ENCODE results near the gene PODXL.
"Not testable (repeated sequence)": the region's sequence is repeated elsewhere in the genome, so short reads cannot be mapped to it uniquely, and the experiment has no call there.

Gene PODXL

GRCh38 chr7:131489196-131489595 is 67.2 kb downstream of the PODXL start:
- DNase-seq: no peak

DNA sequence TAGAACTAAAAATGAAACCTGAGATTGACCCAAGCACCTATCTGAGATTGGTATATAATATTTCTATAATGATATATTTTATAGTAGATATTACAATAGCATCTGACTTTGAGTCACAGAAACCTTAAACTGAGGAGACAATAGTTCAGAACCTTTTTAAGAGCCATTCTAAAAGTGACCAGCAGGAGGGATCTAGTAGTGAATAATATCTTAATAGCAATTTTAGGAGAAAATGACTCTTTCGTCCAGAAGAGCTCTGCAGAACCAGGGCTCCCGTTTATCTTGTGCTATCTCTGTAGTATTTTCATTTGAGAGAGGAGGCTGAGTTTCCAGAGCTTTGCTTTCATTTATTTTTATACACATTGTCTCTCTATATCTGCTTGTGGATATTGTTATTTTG is 68.1 kb downstream of the PODXL start:
- DNase-seq: no peak

GRCh38 chr7:131487217-131487616 is 69.2 kb downstream of the PODXL start:
- DNase-seq: no peak

DNA sequence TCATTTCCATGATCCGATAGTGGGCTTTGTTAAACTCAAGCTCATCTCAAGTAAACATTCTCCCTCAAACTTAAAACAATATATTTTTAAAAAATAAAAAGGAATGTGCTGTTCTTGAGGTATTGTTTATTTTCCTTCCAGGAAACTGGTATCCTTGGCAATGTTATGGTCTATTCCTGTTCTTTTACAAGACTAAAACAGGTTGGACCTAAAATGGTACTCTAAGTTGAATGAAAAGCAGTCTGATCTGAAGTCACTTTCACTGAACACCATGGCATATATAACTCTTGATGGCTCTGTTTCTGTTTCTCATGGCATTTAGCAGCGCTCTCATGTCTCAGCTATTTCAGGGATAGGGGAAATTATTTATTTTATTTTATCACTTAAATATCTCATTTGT is 70.1 kb downstream of the PODXL start:
- DNase-seq: no peak

DNA sequence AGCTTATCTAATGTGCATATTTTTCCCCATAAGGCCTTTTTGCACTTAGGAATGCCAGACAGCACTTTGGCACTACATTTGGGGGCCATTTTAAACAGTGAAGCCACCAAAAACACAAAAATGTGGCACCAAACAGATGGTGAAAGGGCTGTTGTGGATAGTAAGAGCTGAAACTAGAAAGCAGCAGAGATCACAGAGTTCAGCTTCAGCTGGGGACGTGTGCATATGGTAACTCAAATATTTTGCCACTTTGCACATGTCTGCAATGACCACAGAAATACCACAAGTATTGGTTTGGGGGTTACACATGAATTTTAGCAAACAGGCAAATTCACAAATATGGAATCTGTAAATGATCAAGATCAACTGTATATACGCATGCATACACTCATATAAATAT is 72.8 kb downstream of the PODXL start:
- DNase-seq: no peak

- no peak for DNase-seq
Measured at GRCh38 chr7:131482800-131483199, 73.6 kb downstream of the PODXL start.

- no peak for DNase-seq
Measured at GRCh38 chr7:131480384-131481315, 75.8 kb downstream of the PODXL start.

- DNase-seq: no peak
Measured at GRCh38 chr7:131476740-131477139, 79.7 kb downstream of the PODXL start.

- DNase-seq: no peak
Measured at GRCh38 chr7:131471250-131472004, 85.0 kb downstream of the PODXL start.

DNA sequence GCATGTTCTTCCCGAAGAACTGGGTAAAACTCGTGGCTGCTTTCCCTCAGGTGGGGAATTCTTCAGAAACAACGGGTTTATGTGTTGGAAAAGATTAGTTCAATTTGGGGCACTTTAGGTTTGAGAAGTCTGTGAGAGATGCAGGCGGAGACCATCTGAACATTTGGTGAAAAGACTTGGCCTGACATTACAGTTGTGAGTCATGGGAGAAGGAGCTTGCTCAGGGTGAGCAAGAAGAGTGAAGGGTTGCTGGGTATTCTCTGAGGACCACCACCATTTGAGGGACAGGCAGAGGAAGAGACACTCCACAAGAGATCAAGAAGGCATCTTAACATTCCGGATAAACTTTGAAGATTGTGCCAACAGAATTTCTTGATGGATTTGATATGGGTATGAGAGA is 88.6 kb downstream of the PODXL start:
- no peak for DNase-seq

- no peak for DNase-seq
Measured at GRCh38 chr7:131466735-131467365, 89.6 kb downstream of the PODXL start.

GRCh38 chr7:131462715-131463114 is 93.7 kb downstream of the PODXL start:
- DNase-seq: not testable (repeated sequence)

GRCh38 chr7:131462059-131462458 is 94.4 kb downstream of the PODXL start:
- no peak for DNase-seq

DNA sequence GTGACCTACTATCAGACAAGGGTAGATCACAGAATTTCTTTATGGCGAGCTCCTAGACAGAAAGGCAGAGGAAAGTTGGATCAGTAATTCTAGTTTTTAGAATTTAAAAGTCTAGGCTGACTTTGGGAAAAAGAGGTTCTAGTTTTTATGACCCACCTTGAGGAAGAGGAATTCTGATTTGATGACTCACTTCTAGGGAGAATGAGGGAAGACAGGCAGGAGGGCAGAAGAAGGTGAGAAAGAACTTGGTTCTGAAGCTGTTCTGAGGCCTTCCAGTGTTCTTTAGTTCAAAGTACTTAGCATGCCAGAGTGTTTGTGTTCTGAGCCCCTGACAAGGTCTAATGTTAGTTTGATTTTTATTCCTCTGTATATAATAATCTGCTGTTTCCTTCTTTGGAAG is 97.2 kb downstream of the PODXL start:
- no peak for DNase-seq

- DNase-seq: no peak
Measured at GRCh38 chr7:131456338-131456737, 100.1 kb downstream of the PODXL start.

DNA sequence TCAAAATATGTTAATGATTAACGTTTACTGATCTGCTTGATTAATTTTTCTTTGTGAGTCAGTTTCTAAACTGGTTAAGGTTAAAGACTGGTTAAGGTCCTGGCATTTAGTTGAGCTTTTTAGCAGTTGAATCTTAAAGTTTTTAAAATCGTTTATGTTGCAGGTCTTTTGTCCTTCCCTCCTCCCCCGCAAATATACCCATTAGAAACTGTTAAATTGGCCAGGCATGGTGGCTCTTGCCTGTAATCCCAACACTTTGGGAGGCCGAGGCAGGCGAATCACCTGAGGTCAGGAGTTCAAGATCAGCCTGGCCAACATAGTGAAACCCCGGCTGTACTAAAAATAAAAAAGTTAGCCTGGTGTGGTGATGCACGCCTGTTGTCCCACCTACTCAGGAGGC is 100.9 kb downstream of the PODXL start:
- no peak for DNase-seq

- no peak for DNase-seq
Measured at GRCh38 chr7:131455001-131455400, 101.4 kb downstream of the PODXL start.

- DNase-seq: no peak
Measured at GRCh38 chr7:131454498-131454897, 101.9 kb downstream of the PODXL start.
